Stimulated activated CD8-positive, alpha-beta memory T cell treated with anti-CD3 and anti-CD28 coated beads, Interleukin-7, amount 100 ng/mL, for 24 hours (primary cell): Measurements from ENCODE around the gene SYNGR1.

Experiments
- DNase-seq: peaks from one replicate; pipeline ENCODE4 v3.0.0-alpha.2; 2020; ENCODE audit warnings: low read depth

The SYNGR1 gene

DNA sequence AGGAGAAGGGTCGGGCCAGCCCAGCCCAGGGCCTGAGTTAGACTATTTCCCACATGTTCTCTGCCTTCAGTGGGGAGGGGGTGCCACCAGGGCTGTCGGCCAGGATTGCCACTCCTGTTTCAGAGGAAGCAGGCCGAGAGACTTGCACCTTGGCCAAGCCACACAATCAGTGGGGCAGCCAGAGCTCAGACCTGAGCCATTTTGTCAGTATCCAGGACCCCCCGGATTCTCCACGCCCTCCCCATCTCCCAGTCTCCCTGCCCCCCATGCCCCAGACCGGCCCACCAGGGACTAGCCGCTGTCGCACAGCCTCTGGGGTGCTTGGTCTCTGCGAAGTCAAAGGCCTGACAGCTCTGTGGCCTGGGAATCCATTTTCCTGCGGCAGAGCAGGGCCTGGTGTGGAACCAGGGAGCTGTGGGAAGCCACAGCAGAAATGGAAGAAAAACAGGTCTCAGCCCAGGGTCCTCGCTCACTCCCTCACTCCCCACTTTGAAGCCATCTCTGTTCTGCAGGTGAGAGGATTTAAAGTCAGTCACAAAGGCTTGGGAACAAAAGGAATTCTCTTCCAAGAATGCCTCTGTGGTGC lies 81.5 kb downstream of the SYNGR1 start:
- no peak for DNase-seq

DNA sequence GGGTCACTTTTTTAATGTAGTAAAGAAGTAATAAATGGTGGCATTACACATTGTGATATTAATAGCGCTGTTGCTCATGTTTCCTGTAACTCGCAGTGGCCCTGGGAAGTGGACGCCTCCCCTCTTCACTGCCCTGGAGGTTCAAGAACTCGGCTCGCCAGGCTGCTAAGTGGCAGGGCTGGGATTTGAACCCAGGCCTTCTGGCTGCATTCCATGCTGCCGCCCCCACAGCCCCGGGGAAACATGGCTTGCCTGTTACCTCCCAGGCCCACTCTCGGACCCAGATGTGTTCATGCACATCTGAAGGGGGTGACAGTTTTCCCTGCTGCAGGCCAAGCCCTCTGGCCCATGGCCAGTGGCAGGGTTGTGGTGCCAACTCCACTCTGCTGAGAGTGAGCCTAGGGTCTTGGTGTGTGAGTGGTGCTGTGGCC lies 82.0 kb downstream of the SYNGR1 start:
- DNase-seq: no peak

DNA sequence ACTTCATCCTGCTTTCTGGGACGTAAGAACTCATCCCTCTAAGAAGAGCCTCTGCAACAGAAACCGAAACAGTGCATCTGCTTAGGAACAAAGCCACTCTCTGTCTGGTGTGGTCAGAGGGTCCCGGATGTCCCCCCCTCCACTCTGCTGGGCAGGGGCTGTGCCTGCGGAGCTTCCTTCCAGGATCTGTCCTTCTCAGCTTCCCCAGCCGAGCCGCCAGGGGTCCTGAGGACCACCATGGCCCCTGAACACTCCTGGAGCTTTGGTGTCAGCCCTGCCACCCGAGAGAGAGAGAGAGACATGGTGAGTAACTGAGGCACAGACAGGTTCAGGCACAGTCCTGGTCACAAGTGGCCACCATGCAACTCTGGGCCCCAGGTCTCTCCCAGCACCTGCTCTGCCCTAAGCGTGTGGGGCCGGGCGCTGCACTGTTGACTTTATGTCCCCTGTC lies 82.6 kb downstream of the SYNGR1 start:
- DNase-seq: no peak

DNA sequence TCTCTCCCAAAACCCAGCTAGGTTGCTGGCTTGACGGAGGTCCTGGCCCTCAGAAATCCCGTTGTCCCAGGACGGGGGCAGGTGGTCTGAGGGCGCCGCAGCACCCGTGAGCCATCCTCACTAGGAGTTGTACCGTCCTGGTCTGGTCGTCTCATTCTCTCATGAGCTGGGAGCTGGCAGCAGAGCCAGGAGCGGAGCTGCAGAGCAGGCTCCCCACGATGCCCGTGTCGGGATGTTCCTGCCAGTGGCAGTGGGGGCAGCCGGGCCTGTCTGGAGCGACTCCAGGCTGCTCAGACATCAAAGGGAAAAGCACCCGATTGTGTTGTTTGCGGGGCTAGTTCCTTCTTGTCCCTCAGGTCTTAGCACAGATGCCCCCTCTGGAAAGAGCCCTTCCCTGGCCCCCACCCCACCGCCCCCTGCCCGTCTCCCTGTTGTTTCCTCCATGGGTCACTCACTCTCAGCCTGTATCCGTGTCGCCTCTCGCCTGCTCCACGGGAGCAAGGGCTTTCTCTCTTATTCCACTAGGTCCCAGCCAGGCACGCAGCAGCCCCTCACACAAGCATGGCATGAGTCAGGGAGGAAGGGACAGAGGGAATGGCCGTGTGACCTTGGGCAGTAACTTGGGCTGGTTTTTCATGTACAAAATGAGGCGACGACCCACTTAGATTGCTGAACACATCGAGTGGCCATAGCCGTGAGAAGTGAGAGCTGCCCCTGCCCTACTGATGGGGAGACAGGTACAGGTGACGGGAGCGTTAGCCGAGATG lies 83.9 kb downstream of the SYNGR1 start:
- DNase-seq: no peak

DNA sequence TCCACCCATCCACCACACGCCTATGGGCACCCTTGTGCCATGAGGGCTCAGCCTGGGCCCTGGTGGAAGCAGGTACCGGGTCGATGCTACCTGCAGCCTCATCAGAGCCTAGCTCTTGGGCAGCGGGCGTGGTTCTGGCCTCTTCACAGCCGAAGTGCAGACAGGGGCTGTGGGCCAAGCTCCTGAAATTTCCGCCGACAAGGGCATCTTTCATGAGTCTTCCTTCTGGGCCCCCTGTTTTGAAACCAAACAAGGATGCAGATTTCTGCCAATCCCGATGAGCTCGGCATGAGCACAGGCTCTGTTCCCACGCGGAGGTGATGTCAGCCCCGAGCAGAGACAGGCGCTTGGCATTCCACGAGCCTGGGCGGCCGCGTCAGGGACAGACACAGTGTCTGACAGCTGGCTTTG lies 84.5 kb downstream of the SYNGR1 start:
- DNase-seq: no peak

DNA sequence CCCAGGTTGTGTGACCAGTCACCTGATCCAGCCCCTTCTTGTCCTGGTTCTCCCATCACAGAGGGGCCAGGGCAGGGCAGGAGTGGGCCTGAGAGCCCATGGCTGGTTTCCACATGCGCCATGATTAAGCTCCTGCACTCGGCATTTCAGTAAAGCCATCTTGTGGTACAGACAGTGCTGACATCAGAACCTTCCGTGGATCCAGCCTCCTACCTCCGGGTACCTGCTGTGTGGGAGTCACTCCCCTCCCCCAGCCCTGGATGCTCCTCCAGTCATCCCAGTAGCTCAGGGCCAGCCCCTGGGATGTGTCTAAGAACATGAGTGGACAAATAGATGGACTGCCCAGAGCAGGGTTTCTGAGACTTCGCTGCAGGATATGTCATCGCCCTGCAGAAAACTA lies 84.9 kb downstream of the SYNGR1 start:
- DNase-seq: no peak
